GM18507 (cell line): Measurements from ENCODE around the gene MCU.

Experiments
- DNase-seq: peaks from one replicate; pipeline ENCODE4 v3.0.0; 2011; ENCODE audit warnings: low read depth; ENCODE audit not compliant: insufficient read length; ENCODE audit errors: extremely low spot score
- FAIRE-seq: peaks from 2 replicates; lab custom pipeline; 2011; peaks lifted over from hg19 to GRCh38; lab: Jason Lieb, UNC

The MCU gene

GRCh38 chr10:72790216-72790990 lies 98.5 kb downstream of the MCU start:
- DNase-seq (no peak), FAIRE-seq (no peak)

DNA sequence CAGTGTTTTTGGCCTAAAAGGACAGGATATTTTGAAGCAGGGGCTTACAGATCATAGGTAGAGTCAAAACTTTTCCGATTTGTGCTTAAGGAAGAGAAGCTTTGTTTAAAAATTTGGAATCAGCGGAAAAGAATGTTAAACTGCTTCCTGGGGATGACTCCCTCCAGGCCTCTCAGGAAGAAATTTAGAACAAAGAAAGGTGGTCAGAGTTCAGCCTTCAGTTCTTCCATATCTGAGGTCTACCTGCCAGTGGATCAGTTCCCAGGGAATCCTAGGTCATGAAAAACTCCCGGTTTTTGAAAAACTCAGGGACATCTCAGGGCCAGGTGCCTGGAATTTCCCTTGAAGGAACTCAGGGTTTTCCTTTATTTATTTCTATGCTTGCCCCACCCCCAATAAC lies 100.3 kb downstream of the MCU start:
- DNase-seq (no peak), FAIRE-seq (no peak)

DNA sequence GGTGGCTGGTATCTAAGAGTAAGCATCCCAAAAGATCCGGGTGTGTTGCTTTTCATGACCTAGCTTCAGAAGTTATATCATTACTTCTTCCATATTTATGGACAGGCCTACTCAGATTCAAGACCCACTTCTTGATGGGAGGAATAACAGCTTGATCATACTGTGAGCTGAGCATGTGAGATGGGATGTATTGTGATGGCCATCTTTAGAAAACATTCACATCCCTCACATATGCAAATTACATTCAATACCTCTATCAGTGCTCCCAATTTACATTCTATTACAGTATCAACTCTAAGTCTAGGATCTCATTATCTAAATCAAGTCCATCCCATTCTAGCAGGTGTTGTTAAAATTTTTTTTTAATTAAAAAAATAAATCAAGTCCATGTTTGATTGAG lies 101.8 kb downstream of the MCU start:
- FAIRE-seq (no peak), DNase-seq (no peak)

GRCh38 chr10:72794260-72794659 lies 102.3 kb downstream of the MCU start:
- FAIRE-seq (no peak), DNase-seq (no peak)

DNA sequence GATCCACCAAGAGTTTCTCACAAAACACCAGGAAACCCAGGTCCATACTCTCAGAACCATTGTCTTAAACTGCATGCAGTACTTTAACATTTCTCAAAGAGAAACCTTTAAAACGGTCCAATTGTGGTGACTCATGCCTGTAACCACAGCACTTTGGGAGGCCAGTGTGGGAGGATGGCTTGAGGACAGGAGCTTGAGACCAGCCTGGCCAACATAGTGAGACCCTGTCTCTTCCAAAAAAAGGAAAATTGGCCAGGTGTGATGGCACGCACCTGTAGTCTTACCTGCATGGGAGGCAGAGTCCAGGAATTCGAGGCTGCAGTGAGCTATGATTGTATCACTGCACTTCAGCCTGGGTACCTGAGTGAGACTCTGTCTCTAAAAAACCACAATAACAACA lies 104.1 kb downstream of the MCU start:
- DNase-seq (no peak), FAIRE-seq (no peak)

DNA sequence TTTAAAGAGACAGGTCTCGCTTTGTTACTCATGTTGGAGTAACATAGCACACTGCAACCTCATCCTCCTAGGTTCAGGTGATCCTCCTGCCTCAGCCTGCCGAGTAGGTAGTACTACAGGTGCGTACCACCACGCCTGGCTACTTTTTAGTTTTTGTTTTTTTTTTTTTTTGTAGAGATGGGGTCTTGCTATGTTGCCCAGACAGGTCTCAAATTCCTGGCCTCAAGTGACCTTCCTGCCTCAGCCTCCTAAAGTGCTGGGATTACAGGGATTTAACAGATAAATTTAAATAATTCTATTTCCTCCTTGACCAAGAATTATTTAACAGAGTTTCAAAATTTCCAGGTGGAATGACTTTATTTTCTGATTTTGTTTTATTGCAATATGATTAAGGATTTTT lies 104.6 kb downstream of the MCU start:
- FAIRE-seq (no peak), DNase-seq (no peak)

- DNase-seq (no peak), FAIRE-seq (no peak)
Measured at GRCh38 chr10:72800000-72800740, 108.2 kb downstream of the MCU start.

DNA sequence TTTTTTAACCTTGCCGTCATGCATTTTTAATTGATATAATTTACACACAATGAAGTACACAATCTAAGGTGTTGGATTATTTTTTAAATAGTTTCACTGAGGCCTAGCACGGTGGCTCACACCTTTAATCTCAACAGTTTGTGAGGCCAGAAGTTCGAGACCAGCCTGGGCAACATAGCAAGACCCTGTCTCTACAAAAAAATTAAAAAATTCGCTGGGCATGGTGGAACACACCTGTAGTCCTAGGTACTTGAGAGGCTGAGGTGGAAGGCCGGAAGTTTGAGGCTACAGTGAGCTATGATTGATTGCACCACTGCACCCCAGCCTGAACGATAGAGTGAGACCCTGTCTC lies 108.8 kb downstream of the MCU start:
- FAIRE-seq (no peak), DNase-seq (no peak)

- no peak for FAIRE-seq
- no peak for DNase-seq
Measured at GRCh38 chr10:72801263-72801868, 109.4 kb downstream of the MCU start.

DNA sequence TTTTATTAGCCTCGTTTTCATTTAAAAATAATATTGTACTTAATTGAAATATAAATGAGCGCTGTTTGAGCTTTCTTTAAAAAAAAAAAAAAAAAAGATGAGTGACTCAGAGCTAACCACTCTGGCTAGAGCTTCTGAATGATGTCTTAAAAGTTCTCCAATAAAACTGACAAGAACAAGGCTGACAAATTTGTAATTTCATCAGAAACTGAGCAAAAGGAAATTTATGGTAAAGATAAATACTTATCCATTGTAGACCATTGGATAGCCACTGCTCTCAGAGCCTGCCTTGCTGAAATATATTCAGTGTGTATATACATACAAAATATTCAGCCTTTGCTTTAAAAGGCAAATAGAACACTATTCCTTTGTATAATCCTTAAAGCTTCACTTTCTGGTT lies 110.4 kb downstream of the MCU start:
- FAIRE-seq: no peak
- DNase-seq: no peak

- FAIRE-seq (no peak), DNase-seq (no peak)
Measured at GRCh38 chr10:72802763-72803505, 111.0 kb downstream of the MCU start.

GRCh38 chr10:72808001-72808400 lies 116.1 kb downstream of the MCU start:
- no peak for DNase-seq
- no peak for FAIRE-seq

DNA sequence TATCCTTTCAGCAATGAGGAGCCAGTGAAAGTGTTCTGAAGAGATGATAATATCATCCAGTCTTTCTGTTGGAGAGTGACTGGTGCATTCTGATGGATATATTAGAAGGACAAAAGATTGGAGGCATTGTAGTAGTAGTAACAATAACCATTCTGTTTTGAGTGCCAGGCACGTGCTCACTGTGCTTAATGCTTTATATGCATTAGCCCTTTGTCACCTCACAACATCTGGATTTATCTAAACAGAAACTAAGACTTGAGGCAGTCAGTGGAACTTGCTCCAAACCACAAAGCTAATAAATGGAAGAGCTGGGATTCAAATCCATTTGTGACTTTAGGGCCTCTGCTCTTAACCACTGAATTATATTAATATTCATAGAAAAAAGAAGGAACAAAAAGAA lies 117.1 kb downstream of the MCU start:
- no peak for FAIRE-seq
- DNase-seq: no peak

DNA sequence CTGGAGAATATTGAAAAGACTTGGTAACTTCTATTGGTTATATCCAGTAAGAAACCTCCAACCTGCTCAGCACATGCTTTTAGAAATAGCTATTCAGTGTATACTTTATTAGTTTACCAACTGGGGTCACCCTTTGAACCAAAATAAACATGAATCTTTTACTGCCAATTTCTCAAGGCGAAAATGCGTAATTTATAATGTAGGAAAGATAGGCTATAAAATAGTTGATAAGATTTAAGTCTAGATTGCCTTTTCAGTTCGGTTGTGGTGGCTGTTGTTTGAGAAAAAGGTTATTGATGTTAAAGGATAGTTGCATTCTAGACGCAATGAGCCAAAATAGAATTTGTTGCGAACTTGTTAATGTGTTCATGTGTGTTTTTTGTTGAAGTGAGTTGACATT lies 119.0 kb downstream of the MCU start:
- FAIRE-seq (no peak), DNase-seq (no peak)

DNA sequence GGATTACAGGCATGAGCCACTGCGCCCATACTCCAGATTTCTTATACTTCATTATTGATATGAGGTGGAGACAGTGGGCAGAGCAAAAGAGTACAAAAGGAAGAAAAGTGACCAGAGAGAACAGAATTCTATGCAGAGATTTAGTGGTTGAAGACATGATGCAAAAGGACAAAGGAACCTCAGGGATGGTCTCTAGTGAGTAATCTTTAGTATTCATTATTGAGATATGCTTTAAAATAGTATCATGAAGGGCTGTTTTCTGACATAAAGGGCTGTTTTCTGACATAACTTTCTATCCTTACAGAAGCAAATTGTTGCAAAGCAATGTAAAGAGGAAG lies 120.4 kb downstream of the MCU start:
- FAIRE-seq: no peak

DNA sequence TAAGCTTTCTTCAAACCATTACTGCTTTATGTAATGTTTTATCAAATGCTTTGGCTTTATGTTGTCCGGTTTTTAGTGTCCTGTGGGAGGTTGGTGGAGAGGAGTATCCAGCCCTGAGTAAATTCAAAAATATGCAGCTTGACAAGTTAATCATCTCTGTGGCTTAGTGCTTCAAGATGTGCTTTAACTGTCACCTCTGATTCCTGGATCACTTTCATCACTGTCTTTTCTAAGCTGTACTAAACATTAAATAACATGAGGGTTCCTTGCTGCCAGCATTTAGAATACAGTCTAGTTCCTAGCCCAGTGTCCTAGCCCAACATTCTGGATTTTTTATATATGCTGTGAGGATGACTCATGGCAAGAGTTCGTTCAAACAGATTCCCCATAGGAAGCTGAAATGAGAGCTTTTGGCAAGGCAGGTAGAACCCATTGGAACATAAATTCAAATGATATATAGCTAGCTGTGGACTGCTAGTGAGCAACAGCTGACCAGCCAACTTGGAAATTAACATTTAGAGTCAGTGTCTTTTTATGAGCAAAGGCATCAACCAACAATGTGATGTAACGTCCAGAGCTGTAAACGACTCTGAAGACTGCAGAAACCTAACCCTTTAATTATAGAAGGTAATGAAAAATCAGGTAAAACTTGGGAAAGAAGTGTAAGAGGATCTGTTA lies 120.9 kb downstream of the MCU start:
- DNase-seq (no peak), FAIRE-seq (no peak)

More for the DNA sequence above, 120.4 kb downstream of the MCU start:
- no peak for DNase-seq

DNA sequence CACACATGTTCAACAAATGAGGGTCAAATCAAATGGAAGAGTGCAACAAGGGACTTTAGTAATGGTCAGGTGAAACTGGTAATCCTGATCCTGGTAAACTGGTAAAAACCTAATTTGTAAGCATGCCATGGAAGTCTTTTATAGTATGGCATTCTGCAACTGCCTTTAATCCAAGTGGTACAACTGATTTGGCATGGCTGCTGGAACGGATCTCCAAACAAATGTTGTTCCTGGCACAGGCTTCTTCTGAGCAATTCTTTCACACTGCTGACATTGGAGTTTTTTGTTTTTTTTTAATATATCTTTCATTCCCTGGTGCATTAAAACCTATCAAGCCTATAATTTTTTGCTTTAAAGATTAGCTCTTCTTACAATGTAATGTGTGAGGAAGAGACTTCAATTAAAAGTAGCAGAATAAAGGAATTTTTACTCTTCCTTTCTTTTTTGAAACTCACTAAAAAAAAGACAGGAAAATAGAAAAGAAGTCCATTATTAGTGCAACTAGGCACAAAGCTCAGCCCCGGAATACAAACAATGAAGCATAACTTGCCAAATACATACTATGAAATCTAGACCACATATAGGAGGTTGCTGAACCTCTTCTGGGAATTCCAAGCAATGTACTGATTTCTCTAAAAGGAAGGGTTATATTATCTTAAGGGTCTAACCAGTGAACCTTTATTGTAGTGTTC lies 122.3 kb downstream of the MCU start:
- DNase-seq: no peak
- no peak for FAIRE-seq

DNA sequence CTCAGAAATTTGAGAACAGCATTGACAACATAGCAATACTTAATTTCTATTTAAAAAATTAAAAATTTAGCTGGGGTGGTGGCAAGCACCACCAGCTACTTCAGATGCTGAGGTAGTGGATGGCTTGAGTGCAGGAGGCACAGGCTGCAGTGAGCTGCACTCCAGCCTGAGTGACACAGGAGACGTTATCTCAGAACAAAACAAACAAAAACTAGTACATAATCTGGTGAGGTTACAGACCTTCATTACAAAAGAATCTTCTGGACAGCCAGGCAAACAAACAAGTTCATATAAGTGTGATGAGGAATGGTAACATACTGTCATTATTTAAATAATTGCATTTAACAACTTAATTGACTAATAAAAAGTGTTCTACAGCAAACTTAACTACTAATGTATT lies 124.6 kb downstream of the MCU start:
- DNase-seq (no peak), FAIRE-seq (no peak)

DNA sequence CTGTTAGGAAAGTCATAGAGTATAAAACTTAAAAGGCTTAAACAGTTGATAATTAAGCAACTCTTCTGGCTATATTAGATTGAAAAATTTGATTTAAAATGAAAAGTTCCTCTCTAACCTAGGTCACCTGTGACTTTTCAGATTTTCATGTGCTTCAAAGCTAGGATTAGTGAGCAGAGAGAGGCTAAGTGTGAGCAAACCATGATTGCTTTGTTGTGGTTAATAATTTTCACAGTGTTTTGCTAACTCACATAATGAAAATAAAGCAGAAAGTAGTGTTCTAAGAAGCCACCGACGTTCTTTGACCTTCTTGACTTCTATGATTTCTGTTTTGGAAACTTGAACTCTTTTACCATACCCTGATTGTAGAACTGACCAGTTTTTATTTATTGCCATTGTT lies 126.1 kb downstream of the MCU start:
- peak; percentile 15 for FAIRE-seq
- DNase-seq: no peak
